Neuron (in vitro differentiated cells): Measurements from ENCODE around the gene POLRMT.
"Not testable (repeated sequence)": the region's sequence is repeated elsewhere in the genome, so short reads cannot be mapped to it uniquely, and the experiment has no call there.

Experiments used
- H2AFZ ChIP-seq: one replicate; pipeline ENCODE4 v1.6.1; 2013; ENCODE audit warnings: low read depth, mild to moderate bottlenecking, inconsistent platforms, low read length, moderate library complexity
- H3K27me3 ChIP-seq: one replicate; pipeline ENCODE4 v1.6.1; 2013; ENCODE audit warnings: low read length; ENCODE audit not compliant: insufficient read depth
- H3K36me3 ChIP-seq: one replicate; pipeline ENCODE4 v1.6.1; 2013; ENCODE audit warnings: low read length; ENCODE audit not compliant: insufficient read depth
- H3K4me1 ChIP-seq: one replicate; pipeline ENCODE4 v1.6.1; 2013; ENCODE audit warnings: low read length; ENCODE audit not compliant: insufficient read depth
- H3K4me3 ChIP-seq: 2 replicates; pipeline ENCODE4 v1.5.1; 2013; ENCODE audit warnings: mild to moderate bottlenecking, low read length, moderate library complexity
- H3K9me3 ChIP-seq: one replicate; pipeline ENCODE4 v1.6.1; 2013; ENCODE audit warnings: low read length

Gene POLRMT

GRCh38 chr19:613732-614567 is 19.4 kb downstream of the POLRMT start:
- H2AFZ ChIP-seq = no peak overlapping the region
- peaks cover 26% of the 10 kb centered on the region for H3K36me3 ChIP-seq

GRCh38 chr19:612941-613340 is 20.4 kb downstream of the POLRMT start:
- Histone ChIP-seq H2AFZ (no peak overlapping the region), H3K4me1 (peaks cover 4% of the 10 kb centered on the region), H3K36me3 (peaks cover 17% of the 10 kb centered on the region), H3K4me3 (no peak overlapping the region), H3K27me3 (no peaks in the 10 kb centered on the region), H3K9me3 (no peaks in the 10 kb centered on the region)

More at GRCh38 chr19:613732-614567, 19.4 kb downstream of the POLRMT start:
- Histone ChIP-seq H3K4me1 (peaks cover 4% of the 10 kb centered on the region), H3K4me3 (no peak overlapping the region), H3K27me3 (no peaks in the 10 kb centered on the region), H3K9me3 (no peaks in the 10 kb centered on the region)

GRCh38 chr19:611481-611868 is 21.9 kb downstream of the POLRMT start:
- H3K9me3 ChIP-seq = no peaks in the 10 kb centered on the region
- no peak overlapping the region for H3K4me3 ChIP-seq
- H3K27me3 ChIP-seq = no peaks in the 10 kb centered on the region
- H3K4me1 ChIP-seq = peaks cover 4% of the 10 kb centered on the region
- H2AFZ ChIP-seq = no peak overlapping the region
- H3K36me3 ChIP-seq = peaks cover 12% of the 10 kb centered on the region

- Histone ChIP-seq H3K27me3 (no peaks in the 10 kb centered on the region), H3K4me3 (no peak overlapping the region), H3K36me3 (peaks cover 12% of the 10 kb centered on the region)
Measured at GRCh38 chr19:610801-611480, 22.4 kb downstream of the POLRMT start.

GRCh38 chr19:610071-610800 is 23.1 kb downstream of the POLRMT start:
- Histone ChIP-seq H3K4me1 (peaks cover 4% of the 10 kb centered on the region), H2AFZ (no peak overlapping the region), H3K27me3 (no peaks in the 10 kb centered on the region), H3K9me3 (no peaks in the 10 kb centered on the region), H3K4me3 (no peak overlapping the region), H3K36me3 (peaks cover 8% of the 10 kb centered on the region)

More at GRCh38 chr19:610801-611480, 22.4 kb downstream of the POLRMT start:
- Histone ChIP-seq H2AFZ (no peak overlapping the region), H3K4me1 (peaks cover 4% of the 10 kb centered on the region), H3K9me3 (no peaks in the 10 kb centered on the region)

GRCh38 chr19:609004-609346 is 24.4 kb downstream of the POLRMT start:
- Histone ChIP-seq H3K9me3 (no peaks in the 10 kb centered on the region), H2AFZ (no peak overlapping the region), H3K4me3 (no peak overlapping the region), H3K4me1 (peaks cover 4% of the 10 kb centered on the region), H3K36me3 (peaks cover 2% of the 10 kb centered on the region), H3K27me3 (no peaks in the 10 kb centered on the region)

- no peaks in the 10 kb centered on the region for H3K9me3 ChIP-seq
- no peak overlapping the region for H3K4me3 ChIP-seq
- H2AFZ ChIP-seq = no peak overlapping the region
- H3K36me3 ChIP-seq = peaks cover 2% of the 10 kb centered on the region
- peaks cover 4% of the 10 kb centered on the region for H3K4me1 ChIP-seq
- H3K27me3 ChIP-seq = no peaks in the 10 kb centered on the region
Measured at GRCh38 chr19:608155-609003, 25.0 kb downstream of the POLRMT start.

GRCh38 chr19:607301-608154 is 25.8 kb downstream of the POLRMT start:
- no peaks in the 10 kb centered on the region for H3K27me3 ChIP-seq
- H3K4me1 ChIP-seq = peaks cover 4% of the 10 kb centered on the region
- H3K9me3 ChIP-seq = no peaks in the 10 kb centered on the region

GRCh38 chr19:605061-605971 is 28.0 kb downstream of the POLRMT start:
- not testable (repeated sequence) for H3K4me3 ChIP-seq, H3K4me1 ChIP-seq, H2AFZ ChIP-seq, H3K27me3 ChIP-seq, H3K36me3 ChIP-seq, H3K9me3 ChIP-seq

More at GRCh38 chr19:607301-608154, 25.8 kb downstream of the POLRMT start:
- H2AFZ ChIP-seq = no peak overlapping the region
- H3K36me3 ChIP-seq = peaks cover 2% of the 10 kb centered on the region
- H3K4me3 ChIP-seq = no peak overlapping the region

GRCh38 chr19:604355-604754 is 29.0 kb downstream of the POLRMT start:
- Histone ChIP-seq H3K36me3 (no peaks in the 10 kb centered on the region), H3K27me3 (no peaks in the 10 kb centered on the region), H2AFZ (no peak overlapping the region), H3K4me1 (no peaks in the 10 kb centered on the region), H3K9me3 (peaks cover 7% of the 10 kb centered on the region), H3K4me3 (no peak overlapping the region)

- not testable (repeated sequence) for H3K36me3 ChIP-seq, H2AFZ ChIP-seq, H3K9me3 ChIP-seq, H3K4me3 ChIP-seq, H3K27me3 ChIP-seq, H3K4me1 ChIP-seq
Measured at GRCh38 chr19:603779-604178, 29.6 kb downstream of the POLRMT start.
